Activated naive CD4-positive, alpha-beta T cell treated with anti-CD3 and anti-CD28 coated beads, Interleukin-2, amount 50 U/mL, for 72 hours (primary cell): ENCODE measurements around the gene OVAAL. TPM values are rescaled to one million over a fixed set of nuclear protein-coding genes. Genes with fewer than 3 reads are reported as not detected.
A peak's percentile ranks its signal among the peaks of the same experiment; 100 is the strongest.
"Not testable (repeated sequence)": the region's sequence is repeated elsewhere in the genome, so short reads cannot be mapped to it uniquely, and the experiment has no call there.

ENCODE experiments used
- ATAC-seq, 2 donors: fragments of 150-1000 bp; cut with Tn5 transposase; 2 replicates each; pipeline ENCODE4 v1.10.0; 2021; ENCODE audit warnings: mild to moderate bottlenecking in 2 of 2, moderate library complexity in 2 of 2
- DNase-seq, 2 donors: peaks; one replicate each; pipeline ENCODE4 v3.0.0; 2021 to 2022; ENCODE audit warnings: low spot score in 2 of 2
- H3K27ac Mint-ChIP-seq, 2 donors: one replicate each; pipeline ENCODE4 v1.8.0; 2022; ENCODE audit warnings: mild to moderate bottlenecking in 2 of 2, mixed read lengths in 2 of 2
- H3K36me3 Mint-ChIP-seq, 2 donors: one replicate each; pipeline ENCODE4 v1.8.0; 2022; ENCODE audit warnings: mixed read lengths in 2 of 2
- H3K9me3 Mint-ChIP-seq, 2 donors: one replicate each; pipeline ENCODE4 v1.8.0; 2022; ENCODE audit warnings: mixed read lengths in 2 of 2
- total RNA-seq, 2 donors: library from RNA; stranded (reverse); gene quantifications; one replicate each; pipeline ENCODE4 v1.2.3, GENCODE V29; 2022

OVAAL gene
- total RNA-seq, 2 donors from 2014 or later, result not detected

- Mint-ChIP-seq H3K27ac (peak overlapping the region in 1 of 2 donors; percentile 47), H3K36me3 (no peaks in the 10 kb centered on the region), H3K9me3 (no peaks in the 10 kb centered on the region)
- DNase-seq (no peak), ATAC-seq (no peak)
Measured at GRCh38 chr1:180534214-180534613, 24.6 kb upstream of the OVAAL start.

GRCh38 chr1:180535418-180535999 lies 23.3 kb upstream of the OVAAL start:
- no peak overlapping the region for H3K27ac Mint-ChIP-seq
- DNase-seq (no peak), ATAC-seq (no peak)
- no peaks in the 10 kb centered on the region for H3K36me3 Mint-ChIP-seq
- no peaks in the 10 kb centered on the region for H3K9me3 Mint-ChIP-seq

GRCh38 chr1:180536821-180537372 lies 21.9 kb upstream of the OVAAL start:
- H3K36me3 Mint-ChIP-seq, result no peaks in the 10 kb centered on the region
- no peak overlapping the region for H3K27ac Mint-ChIP-seq
- no peak for ATAC-seq
- H3K9me3 Mint-ChIP-seq, result no peaks in the 10 kb centered on the region
- DNase-seq, result no peak

- ATAC-seq, result no peak
- Mint-ChIP-seq H3K36me3 (no peaks in the 10 kb centered on the region), H3K9me3 (no peaks in the 10 kb centered on the region), H3K27ac (no peak overlapping the region)
- DNase-seq, result no peak
Measured at GRCh38 chr1:180539136-180539535, 19.6 kb upstream of the OVAAL start.

- Mint-ChIP-seq H3K27ac (no peak overlapping the region), H3K9me3 (no peaks in the 10 kb centered on the region), H3K36me3 (no peaks in the 10 kb centered on the region)
- DNase-seq, result no peak
- ATAC-seq, result no peak
Measured at GRCh38 chr1:180540697-180541594, 17.8 kb upstream of the OVAAL start.

GRCh38 chr1:180542113-180542837 lies 16.5 kb upstream of the OVAAL start:
- Mint-ChIP-seq H3K9me3 (no peaks in the 10 kb centered on the region), H3K27ac (no peak overlapping the region), H3K36me3 (no peaks in the 10 kb centered on the region)
- ATAC-seq (no peak), DNase-seq (no peak)

GRCh38 chr1:180542838-180543145 lies 16.0 kb upstream of the OVAAL start:
- DNase-seq (no peak), ATAC-seq (no peak)
- H3K36me3 Mint-ChIP-seq, result no peaks in the 10 kb centered on the region
- no peaks in the 10 kb centered on the region for H3K9me3 Mint-ChIP-seq
- no peak overlapping the region for H3K27ac Mint-ChIP-seq

- no peaks in the 10 kb centered on the region for H3K9me3 Mint-ChIP-seq
Measured at GRCh38 chr1:180544050-180544449, 14.7 kb upstream of the OVAAL start.

GRCh38 chr1:180545991-180546390 lies 12.8 kb upstream of the OVAAL start:
- ATAC-seq, result no peak
- no peaks in the 10 kb centered on the region for H3K36me3 Mint-ChIP-seq

More at GRCh38 chr1:180544050-180544449, 14.7 kb upstream of the OVAAL start:
- DNase-seq, result no peak
- no peak for ATAC-seq
- H3K36me3 Mint-ChIP-seq, result no peaks in the 10 kb centered on the region
- peak overlapping the region in 1 of 2 donors; percentile 13 for H3K27ac Mint-ChIP-seq

GRCh38 chr1:180548686-180549317 lies 10.0 kb upstream of the OVAAL start:
- no peak for DNase-seq

More at GRCh38 chr1:180545991-180546390, 12.8 kb upstream of the OVAAL start:
- no peaks in the 10 kb centered on the region for H3K9me3 Mint-ChIP-seq
- DNase-seq, result no peak
- H3K27ac Mint-ChIP-seq, result no peak overlapping the region

GRCh38 chr1:180549770-180550169 lies 9.0 kb upstream of the OVAAL start:
- not testable (repeated sequence) for ATAC-seq, H3K36me3 Mint-ChIP-seq, H3K27ac Mint-ChIP-seq, H3K9me3 Mint-ChIP-seq, DNase-seq

More at GRCh38 chr1:180548686-180549317, 10.0 kb upstream of the OVAAL start:
- H3K27ac Mint-ChIP-seq, result no peak overlapping the region
- H3K36me3 Mint-ChIP-seq, result no peaks in the 10 kb centered on the region
- ATAC-seq, result no peak
- H3K9me3 Mint-ChIP-seq, result no peaks in the 10 kb centered on the region

GRCh38 chr1:180550241-180550640 lies 8.5 kb upstream of the OVAAL start:
- no peaks in the 10 kb centered on the region for H3K36me3 Mint-ChIP-seq
- no peaks in the 10 kb centered on the region for H3K9me3 Mint-ChIP-seq
- no peak overlapping the region for H3K27ac Mint-ChIP-seq
- ATAC-seq (no peak), DNase-seq (no peak)

- Mint-ChIP-seq H3K27ac (no peak overlapping the region), H3K36me3 (no peaks in the 10 kb centered on the region), H3K9me3 (no peaks in the 10 kb centered on the region)
- DNase-seq (no peak), ATAC-seq (no peak)
Measured at GRCh38 chr1:180551997-180552396, 6.8 kb upstream of the OVAAL start.

- H3K27ac Mint-ChIP-seq, H3K9me3 Mint-ChIP-seq, DNase-seq, H3K36me3 Mint-ChIP-seq, ATAC-seq: not testable (repeated sequence)
Measured at GRCh38 chr1:180553046-180553445, 5.7 kb upstream of the OVAAL start.

GRCh38 chr1:180555411-180555810 lies 3.4 kb upstream of the OVAAL start:
- DNase-seq (no peak), ATAC-seq (no peak)
- no peaks in the 10 kb centered on the region for H3K36me3 Mint-ChIP-seq
- no peak overlapping the region for H3K27ac Mint-ChIP-seq
- H3K9me3 Mint-ChIP-seq, result no peaks in the 10 kb centered on the region

- no peak overlapping the region for H3K27ac Mint-ChIP-seq
- no peak for ATAC-seq
- peaks cover 0 to 10% of the 10 kb centered on the region in 2 donors for H3K9me3 Mint-ChIP-seq
- no peaks in the 10 kb centered on the region for H3K36me3 Mint-ChIP-seq
- DNase-seq, result no peak
Measured at GRCh38 chr1:180560200-180560867, 1.6 kb downstream of the OVAAL start.
